22Rv1 (cell line): ENCODE data around the gene SAMD4A.
A peak's percentile ranks its signal among the peaks of the same experiment; 100 is the strongest.

Experiments used
- H3K27ac ChIP-seq: fragments of 450-650 bp; 2 replicates; pipeline ENCODE4 v1.5.1; 2017
- ZFX ChIP-seq: fragments of 450-650 bp; IDR thresholded peaks from 2 replicates; pipeline ENCODE4 v1.6.1; 2017; ENCODE audit warnings: antibody characterized with exemption, borderline replicate concordance
- TF ChIP-seq, protein P1 (sequence below): fragments of 450-650 bp; IDR thresholded peaks from 2 replicates; pipeline ENCODE4 v1.5.1; 2017; ENCODE audit warnings: mild to moderate bottlenecking

The SAMD4A gene

DNA sequence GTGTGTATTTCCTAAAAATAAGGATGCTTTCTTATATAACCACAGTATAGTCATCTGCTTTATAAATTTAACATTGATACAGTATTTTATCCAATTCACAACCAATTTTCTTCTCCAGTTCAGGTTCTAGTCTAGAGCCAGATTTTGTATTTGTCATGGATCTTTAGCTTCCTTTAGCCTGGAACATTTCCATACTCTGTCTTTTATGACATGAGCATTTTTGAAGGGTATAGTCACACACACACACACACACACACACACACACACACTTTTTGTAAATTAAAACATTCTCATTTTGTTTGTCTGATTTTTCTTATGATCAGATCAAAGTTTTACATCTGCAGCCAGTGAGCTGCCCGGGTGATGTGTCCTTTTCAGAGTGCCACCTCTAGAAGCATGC lies 31.8 kb upstream of the SAMD4A start:
- TF ChIP-seq ZFX, result no peak
- TF ChIP-seq, protein P1, sequence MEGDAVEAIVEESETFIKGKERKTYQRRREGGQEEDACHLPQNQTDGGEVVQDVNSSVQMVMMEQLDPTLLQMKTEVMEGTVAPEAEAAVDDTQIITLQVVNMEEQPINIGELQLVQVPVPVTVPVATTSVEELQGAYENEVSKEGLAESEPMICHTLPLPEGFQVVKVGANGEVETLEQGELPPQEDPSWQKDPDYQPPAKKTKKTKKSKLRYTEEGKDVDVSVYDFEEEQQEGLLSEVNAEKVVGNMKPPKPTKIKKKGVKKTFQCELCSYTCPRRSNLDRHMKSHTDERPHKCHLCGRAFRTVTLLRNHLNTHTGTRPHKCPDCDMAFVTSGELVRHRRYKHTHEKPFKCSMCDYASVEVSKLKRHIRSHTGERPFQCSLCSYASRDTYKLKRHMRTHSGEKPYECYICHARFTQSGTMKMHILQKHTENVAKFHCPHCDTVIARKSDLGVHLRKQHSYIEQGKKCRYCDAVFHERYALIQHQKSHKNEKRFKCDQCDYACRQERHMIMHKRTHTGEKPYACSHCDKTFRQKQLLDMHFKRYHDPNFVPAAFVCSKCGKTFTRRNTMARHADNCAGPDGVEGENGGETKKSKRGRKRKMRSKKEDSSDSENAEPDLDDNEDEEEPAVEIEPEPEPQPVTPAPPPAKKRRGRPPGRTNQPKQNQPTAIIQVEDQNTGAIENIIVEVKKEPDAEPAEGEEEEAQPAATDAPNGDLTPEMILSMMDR, result no peak
- peak overlapping the region; percentile 72 for H3K27ac ChIP-seq

DNA sequence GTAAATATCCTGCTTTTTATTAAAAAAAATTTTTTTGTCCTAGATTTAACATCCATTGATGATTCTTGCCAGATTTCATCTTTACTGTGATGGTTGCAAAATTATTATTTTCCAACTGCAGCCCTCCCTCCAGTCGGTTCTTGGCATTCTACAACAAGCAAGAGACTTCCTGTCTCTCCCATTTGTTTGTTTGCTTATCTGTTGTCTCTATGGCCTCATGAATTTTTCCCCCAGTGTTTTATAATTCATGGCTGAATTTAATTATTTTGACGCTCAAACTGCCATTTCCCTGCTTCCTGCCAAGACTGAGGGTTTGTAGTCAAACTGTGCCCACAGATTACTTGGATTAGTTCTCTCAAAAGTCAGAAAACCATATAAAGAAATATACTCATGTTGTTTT lies 31.3 kb upstream of the SAMD4A start:
- TF ChIP-seq, protein P1, result no peak
- TF ChIP-seq ZFX, result no peak

DNA sequence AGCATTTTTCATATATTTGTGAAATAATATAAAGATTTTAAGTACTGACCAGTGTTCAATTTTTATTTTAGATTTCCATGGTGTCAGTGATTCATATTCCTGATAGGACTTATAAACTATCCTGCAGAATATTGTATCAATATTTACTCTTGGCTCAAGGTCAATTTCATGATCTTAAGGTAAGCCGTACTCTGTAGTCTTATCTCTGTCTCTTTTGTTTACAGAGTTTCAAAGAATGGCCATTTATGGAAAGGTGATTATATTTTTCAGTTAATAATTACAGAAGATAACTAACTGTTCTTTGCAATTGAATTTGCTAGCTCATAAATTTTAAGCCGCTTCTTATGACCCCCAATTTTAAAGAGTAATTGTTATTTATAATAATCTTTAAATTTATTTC lies 29.3 kb upstream of the SAMD4A start:
- TF ChIP-seq, protein P1, result no peak
- TF ChIP-seq ZFX, result no peak
- H3K27ac ChIP-seq, result peak overlapping the region; percentile 72

More for the DNA sequence above, 31.3 kb upstream of the SAMD4A start:
- peak overlapping the region; percentile 72 for H3K27ac ChIP-seq

DNA sequence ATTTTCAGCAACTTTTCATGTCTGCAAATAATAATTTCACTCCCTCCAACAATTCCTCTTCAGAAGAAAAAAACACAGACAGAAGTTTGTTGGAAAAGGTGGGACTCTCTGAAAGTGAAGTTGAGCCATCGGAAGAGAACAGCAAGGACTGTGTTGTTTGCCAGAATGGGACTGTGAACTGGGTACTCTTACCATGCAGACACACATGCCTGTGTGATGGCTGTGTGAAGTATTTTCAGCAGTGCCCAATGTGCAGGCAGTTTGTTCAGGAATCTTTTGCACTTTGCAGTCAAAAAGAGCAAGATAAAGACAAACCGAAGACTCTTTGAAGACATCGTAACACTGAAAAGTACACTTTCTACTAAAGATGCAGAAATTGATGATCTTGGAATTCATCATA lies 28.9 kb upstream of the SAMD4A start:
- peak overlapping the region; percentile 72 for H3K27ac ChIP-seq

DNA sequence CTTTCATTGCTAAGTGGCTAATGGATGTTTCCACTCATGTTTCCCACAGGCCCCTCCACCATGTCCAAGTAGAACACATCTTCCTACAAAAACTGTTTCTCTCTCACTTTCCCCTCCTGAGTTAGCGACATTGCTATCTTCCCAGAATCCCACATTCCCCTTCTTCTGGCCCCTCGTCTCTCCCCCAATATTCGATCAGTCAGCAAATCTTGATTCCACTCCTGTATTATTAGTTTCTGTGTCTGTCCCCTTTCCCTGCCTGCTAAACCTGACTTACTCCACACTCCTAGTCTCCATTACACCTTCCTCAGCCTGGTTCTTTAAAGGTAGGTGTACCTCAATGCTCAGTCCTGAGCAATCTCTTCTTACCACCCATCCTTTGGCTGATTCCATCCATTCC lies 19.3 kb upstream of the SAMD4A start:
- no peak for TF ChIP-seq ZFX
- TF ChIP-seq, protein P1, result no peak
- H3K27ac ChIP-seq, result no peak overlapping the region

More for the DNA sequence above, 28.9 kb upstream of the SAMD4A start:
- TF ChIP-seq ZFX, result no peak
- TF ChIP-seq, protein P1, result no peak

DNA sequence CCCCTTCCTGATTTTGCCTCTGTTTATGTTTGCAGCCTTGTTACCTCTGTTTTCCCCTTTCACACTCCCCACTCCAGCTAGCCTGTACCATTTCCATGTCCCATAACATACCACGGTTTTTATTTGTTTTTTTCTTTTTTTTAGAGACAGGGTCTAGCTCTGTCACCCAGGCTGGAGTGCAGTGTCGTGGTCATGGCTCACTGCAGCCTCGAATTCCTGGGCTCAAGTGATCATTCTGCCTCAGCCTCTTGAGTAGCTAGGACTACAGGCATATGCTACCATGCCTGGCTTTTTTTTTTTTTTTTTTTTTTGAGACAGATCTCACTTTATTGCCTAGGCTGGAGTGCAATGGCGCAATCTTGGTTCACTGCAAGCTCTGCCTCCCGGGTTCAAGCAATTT lies 18.4 kb upstream of the SAMD4A start:
- H3K27ac ChIP-seq, result no peak overlapping the region
- TF ChIP-seq ZFX, result no peak
- TF ChIP-seq, protein P1, result no peak

DNA sequence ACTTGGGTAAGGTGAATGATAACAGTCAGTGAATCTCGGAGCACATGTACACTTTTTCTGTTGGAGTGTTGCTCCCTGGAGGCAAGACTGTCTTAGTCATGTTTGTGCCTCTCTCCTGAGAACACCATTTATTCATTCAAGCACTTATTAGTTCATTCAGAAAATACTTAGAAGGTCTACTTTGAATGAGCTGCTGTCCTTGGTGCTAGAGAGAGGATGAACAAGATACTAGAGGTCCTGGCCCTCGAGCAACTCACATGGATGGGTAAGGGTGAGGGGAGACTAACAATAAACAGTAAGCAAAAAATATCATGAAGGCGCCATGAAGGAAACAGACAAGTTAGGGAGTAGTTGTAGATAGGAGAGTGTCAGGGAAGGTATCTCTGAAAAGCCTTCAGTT lies 17.1 kb upstream of the SAMD4A start:
- TF ChIP-seq, protein P1, result no peak
- no peak for TF ChIP-seq ZFX
- H3K27ac ChIP-seq, result no peak overlapping the region
